H1 (cell line): ENCODE results near the gene TRAF3.

Experiments
- ASH2L ChIP-seq: fragments of 200-600, 300-600 bp; sonication (generic); IDR thresholded peaks from one replicate; pipeline ENCODE4 v1.7.1; 2017; ENCODE audit warnings: low read length
- CEBPB ChIP-seq: IDR thresholded peaks from 2 replicates; pipeline ENCODE4 v1.6.1; 2012; ENCODE audit warnings: low read depth, low read length
- CHD1 ChIP-seq: IDR thresholded peaks from 2 replicates; pipeline ENCODE4 v1.6.1; 2012; ENCODE audit warnings: low read depth, low read length, improper control_type of control experiment
- EGR1 ChIP-seq: IDR thresholded peaks from 2 replicates; pipeline ENCODE4 v1.6.1; 2011; ENCODE audit warnings: low read depth, low read length, borderline replicate concordance
- EZH2 ChIP-seq: fragments of 200-600 bp; sonication (generic); IDR thresholded peaks from 2 replicates; pipeline ENCODE4 v1.7.1; 2012; ENCODE audit warnings: low read depth, mild to moderate bottlenecking, moderate library complexity, low read length, inconsistent platforms; ENCODE audit not compliant: severe bottlenecking
- JUN ChIP-seq: IDR thresholded peaks from 2 replicates; pipeline ENCODE4 v1.6.1; 2011; ENCODE audit warnings: low read depth, mild to moderate bottlenecking, improper control_type of control experiment, low read length
- POLR2A ChIP-seq, 2 experiments: IDR thresholded peaks; 1 replicate in 1 of 2; 2 replicates in 1 of 2; pipeline ENCODE4 v1.6.1; 2011; ENCODE audit warnings: low read depth in 2 of 2, low read length in 2 of 2, mild to moderate bottlenecking in 2 of 2; ENCODE audit errors: control extremely low read depth in 1 of 2
- POLR2AphosphoS5 ChIP-seq: IDR thresholded peaks from 2 replicates; pipeline ENCODE4 v1.6.1; 2011; ENCODE audit warnings: low read depth, low read length
- RBBP5 ChIP-seq: IDR thresholded peaks from 2 replicates; pipeline ENCODE4 v1.7.1; 2012; ENCODE audit warnings: low read depth, mild to moderate bottlenecking, inconsistent platforms, low read length, moderate library complexity, borderline replicate concordance
- TEAD4 ChIP-seq: IDR thresholded peaks from 2 replicates; pipeline ENCODE4 v1.6.1; 2012; ENCODE audit warnings: low read depth, low read length, inconsistent platforms, mixed read lengths
- YY1 ChIP-seq: IDR thresholded peaks from 2 replicates; pipeline ENCODE4 v1.6.1; 2011; ENCODE audit warnings: low read depth, mild to moderate bottlenecking, low read length
- TF ChIP-seq, protein P1 (sequence below), 3 experiments: IDR thresholded peaks; 1 replicate in 2 of 3; 2 replicates in 1 of 3; pipeline versions ENCODE4 v1.5.1 to v1.6.1; 2011; ENCODE audit warnings: low read length in 3 of 3, mild to moderate bottlenecking in 3 of 3, inconsistent platforms in 2 of 3, low read depth in 1 of 3, moderate library complexity in 1 of 3; ENCODE audit not compliant: insufficient read depth in 1 of 3; ENCODE audit errors: control extremely low read depth in 1 of 3

DNA sequence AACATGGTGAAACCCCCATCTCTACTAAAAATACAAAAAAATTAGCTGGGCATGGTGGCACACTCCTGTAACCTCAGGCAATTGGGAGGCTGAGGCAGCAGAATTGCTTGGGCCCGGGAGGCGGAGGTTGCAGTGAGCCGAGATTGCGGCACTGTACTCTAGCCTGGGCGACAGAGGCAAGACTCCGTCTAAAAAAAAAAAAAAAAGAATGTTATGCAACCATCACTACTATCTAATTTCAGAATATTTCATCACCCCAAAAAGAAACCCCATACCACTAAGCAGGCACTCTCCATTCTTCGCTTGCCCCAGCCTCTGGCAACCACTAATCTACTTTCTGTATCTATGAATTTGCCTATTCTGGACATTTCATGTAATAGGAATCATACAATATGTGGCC, 76.4 kb downstream of the TRAF3 start:
- TF ChIP-seq, protein P1, sequence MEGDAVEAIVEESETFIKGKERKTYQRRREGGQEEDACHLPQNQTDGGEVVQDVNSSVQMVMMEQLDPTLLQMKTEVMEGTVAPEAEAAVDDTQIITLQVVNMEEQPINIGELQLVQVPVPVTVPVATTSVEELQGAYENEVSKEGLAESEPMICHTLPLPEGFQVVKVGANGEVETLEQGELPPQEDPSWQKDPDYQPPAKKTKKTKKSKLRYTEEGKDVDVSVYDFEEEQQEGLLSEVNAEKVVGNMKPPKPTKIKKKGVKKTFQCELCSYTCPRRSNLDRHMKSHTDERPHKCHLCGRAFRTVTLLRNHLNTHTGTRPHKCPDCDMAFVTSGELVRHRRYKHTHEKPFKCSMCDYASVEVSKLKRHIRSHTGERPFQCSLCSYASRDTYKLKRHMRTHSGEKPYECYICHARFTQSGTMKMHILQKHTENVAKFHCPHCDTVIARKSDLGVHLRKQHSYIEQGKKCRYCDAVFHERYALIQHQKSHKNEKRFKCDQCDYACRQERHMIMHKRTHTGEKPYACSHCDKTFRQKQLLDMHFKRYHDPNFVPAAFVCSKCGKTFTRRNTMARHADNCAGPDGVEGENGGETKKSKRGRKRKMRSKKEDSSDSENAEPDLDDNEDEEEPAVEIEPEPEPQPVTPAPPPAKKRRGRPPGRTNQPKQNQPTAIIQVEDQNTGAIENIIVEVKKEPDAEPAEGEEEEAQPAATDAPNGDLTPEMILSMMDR (IDR thresholded peaks at IDR 0.05; ENCODE audit: control extremely low read depth in 1 of 3, insufficient read depth in 1 of 3, low read depth in 1 of 3, low read length in 3 of 3), result no peak
- TF ChIP-seq POLR2A (IDR thresholded peaks at IDR 0.05; ENCODE audit: control extremely low read depth in 1 of 2, low read depth in 2 of 2, low read length in 2 of 2) (no peak), POLR2AphosphoS5 (no peak), CEBPB (no peak), TEAD4 (no peak), ASH2L (no peak), CHD1 (no peak), YY1 (no peak), EZH2 (no peak), JUN (no peak), RBBP5 (no peak), EGR1 (no peak)
